ENCODE results near the gene ABHD16B. TPM values are rescaled to one million over a fixed set of nuclear protein-coding genes. Genes with fewer than 3 reads are reported as not detected.

Gene ABHD16B
- total RNA-seq, 1 donor from 2014 or later = not detected

DNA sequence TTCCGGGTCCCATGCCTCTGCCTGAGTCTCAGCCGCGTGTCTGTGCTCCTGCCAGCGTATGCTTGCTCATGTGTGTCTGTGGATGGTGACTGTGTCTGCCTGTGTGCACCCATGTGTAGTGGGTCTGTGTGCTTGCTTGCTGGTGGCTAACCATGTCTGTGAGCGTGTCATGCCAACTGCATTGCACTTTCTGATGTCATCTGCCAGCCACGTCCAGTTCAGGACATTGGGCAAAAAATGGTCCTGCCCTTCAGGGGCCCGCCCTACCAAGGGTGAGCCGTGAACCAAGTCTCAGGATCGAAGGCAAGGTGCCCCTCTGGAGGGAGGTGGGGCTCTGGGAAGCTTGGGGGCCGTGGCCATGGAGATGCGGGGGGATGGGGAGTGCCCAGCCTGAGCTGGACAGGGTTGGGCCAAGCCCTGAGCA, 20.9 kb upstream of the ABHD16B start:
- H3K36me3 ChIP-seq = no peaks in the 10 kb centered on the region
- no peak overlapping the region for H3K4me3 ChIP-seq
- no peak for DNase-seq (ENCODE audit: low spot score in 2 of 2)
- TF ChIP-seq, protein P1, sequence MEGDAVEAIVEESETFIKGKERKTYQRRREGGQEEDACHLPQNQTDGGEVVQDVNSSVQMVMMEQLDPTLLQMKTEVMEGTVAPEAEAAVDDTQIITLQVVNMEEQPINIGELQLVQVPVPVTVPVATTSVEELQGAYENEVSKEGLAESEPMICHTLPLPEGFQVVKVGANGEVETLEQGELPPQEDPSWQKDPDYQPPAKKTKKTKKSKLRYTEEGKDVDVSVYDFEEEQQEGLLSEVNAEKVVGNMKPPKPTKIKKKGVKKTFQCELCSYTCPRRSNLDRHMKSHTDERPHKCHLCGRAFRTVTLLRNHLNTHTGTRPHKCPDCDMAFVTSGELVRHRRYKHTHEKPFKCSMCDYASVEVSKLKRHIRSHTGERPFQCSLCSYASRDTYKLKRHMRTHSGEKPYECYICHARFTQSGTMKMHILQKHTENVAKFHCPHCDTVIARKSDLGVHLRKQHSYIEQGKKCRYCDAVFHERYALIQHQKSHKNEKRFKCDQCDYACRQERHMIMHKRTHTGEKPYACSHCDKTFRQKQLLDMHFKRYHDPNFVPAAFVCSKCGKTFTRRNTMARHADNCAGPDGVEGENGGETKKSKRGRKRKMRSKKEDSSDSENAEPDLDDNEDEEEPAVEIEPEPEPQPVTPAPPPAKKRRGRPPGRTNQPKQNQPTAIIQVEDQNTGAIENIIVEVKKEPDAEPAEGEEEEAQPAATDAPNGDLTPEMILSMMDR (IDR thresholded peaks at IDR 0.05) = no peak
- H3K27me3 ChIP-seq = no peaks in the 10 kb centered on the region
- no peak overlapping the region for H3K27ac ChIP-seq
- H3K9me3 ChIP-seq = no peaks in the 10 kb centered on the region
- peaks cover 0 to under 1% of the 10 kb centered on the region in 2 donors for H3K4me1 ChIP-seq
- intact Hi-C loops (cut with DNase I) = no loop called here

DNA sequence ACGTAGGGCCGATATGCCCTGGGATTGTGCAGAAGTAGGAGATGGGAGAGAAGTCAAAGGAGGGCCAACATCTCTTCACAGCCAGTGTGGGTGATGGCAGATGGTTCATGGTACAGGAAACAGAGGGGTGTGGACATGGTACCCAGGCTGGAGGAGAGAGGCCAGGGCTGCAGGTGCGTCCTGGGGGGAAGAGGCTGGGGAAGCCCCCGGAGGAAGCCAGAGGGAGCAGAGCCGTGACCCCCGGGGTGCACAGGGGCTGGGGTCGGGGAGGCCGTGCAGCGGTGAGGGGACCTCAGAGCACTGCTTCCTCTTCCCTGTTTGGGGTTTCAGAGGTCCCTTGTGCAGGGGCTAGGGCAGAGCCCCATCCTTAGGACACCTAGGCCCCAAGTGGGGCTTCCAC, 19.0 kb upstream of the ABHD16B start:
- Histone ChIP-seq H3K4me1 (peaks cover 0 to 8% of the 10 kb centered on the region in 2 donors), H3K36me3 (no peaks in the 10 kb centered on the region), H3K4me3 (no peak overlapping the region), H3K27me3 (peaks cover under 1% of the 10 kb centered on the region), H3K9me3 (no peaks in the 10 kb centered on the region), H3K27ac (no peak overlapping the region)
- TF ChIP-seq, protein P1 (IDR thresholded peaks at IDR 0.05) = no peak
- intact Hi-C loops (cut with DNase I) = no loop called here
- no peak for DNase-seq (ENCODE audit: low spot score in 2 of 2)

DNA sequence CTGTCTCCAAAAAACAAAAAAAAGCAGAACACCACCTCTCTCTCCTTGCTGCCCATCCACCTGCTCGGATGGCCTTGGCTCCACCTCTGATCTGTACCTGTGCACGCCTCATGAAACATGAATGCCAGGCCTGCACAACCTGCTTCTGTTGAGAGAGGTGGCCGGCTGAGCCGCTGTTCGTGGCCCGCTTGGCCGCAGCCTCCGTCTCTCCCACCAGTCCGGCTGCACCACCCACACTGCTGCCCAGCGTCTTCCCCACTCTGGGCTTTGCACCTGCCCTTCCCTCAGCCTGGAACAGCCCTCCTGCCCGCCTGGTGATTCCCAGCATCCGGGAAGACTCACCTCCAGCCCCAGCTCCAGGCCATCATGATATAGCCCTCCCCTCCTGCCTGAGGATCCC, 18.1 kb upstream of the ABHD16B start:
- Histone ChIP-seq H3K36me3 (no peaks in the 10 kb centered on the region), H3K27me3 (peaks cover 3% of the 10 kb centered on the region), H3K9me3 (no peaks in the 10 kb centered on the region), H3K4me1 (peaks cover 0 to 8% of the 10 kb centered on the region in 2 donors), H3K27ac (no peak overlapping the region), H3K4me3 (no peak overlapping the region)
- intact Hi-C loops (cut with DNase I) = no loop called here
- no peak for DNase-seq (ENCODE audit: low spot score in 2 of 2)
- TF ChIP-seq, protein P1 (IDR thresholded peaks at IDR 0.05) = no peak

DNA sequence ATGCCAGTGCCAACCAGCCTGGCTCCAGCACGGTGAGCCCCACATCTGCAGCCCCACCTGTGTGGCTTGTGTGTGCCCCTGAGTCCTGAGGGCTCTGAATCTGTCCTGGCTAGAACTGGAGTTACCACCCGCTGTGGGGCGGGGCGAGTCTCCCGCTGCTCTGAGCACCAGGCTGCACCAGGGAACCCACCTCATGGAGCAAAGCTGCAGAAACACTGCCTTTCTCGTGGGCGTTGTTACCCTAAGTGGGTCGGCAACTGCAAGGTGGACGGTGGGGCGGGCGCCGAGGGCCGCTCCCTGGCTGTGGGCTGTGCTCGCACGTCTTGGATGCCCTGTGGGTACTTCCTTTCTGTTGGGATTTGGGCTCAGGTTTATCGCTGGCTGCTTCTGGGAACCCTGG, 17.5 kb upstream of the ABHD16B start:
- H3K27ac ChIP-seq = no peak overlapping the region
- no peak overlapping the region for H3K4me3 ChIP-seq
- H3K27me3 ChIP-seq = peaks cover 3% of the 10 kb centered on the region
- DNase-seq (ENCODE audit: low spot score in 2 of 2) = no peak
- intact Hi-C loops (cut with DNase I) = no loop called here
- no peaks in the 10 kb centered on the region for H3K36me3 ChIP-seq
- TF ChIP-seq, protein P1 (IDR thresholded peaks at IDR 0.05) = no peak
- H3K9me3 ChIP-seq = no peaks in the 10 kb centered on the region
- H3K4me1 ChIP-seq = peaks cover 0 to 8% of the 10 kb centered on the region in 2 donors

DNA sequence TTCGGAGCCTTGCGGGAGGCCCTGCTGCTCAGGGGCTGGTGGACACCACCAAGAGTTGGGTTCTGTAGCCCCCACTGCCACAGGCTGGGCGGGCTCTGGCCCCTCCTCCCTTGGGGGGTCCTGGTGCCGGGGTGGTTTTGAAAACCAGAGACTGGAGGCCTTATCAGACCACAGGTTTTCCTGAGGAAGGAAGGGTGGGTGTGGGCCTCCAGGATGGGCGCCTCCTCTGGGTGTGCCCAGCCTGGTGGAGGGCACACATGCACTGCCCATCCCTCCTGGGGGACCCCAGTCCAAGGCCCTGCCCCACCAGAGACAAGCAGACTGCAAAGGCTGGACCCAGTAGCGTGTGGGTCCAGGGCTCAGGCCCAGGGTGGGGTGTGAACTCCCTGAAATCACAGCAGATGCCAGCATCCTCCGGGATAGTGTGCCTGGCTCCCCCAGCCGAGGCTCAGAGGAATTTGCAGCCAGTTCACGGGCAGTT, 16.7 kb upstream of the ABHD16B start:
- TF ChIP-seq, protein P1 (IDR thresholded peaks at IDR 0.05) = no peak
- Histone ChIP-seq H3K27me3 (peaks cover 3% of the 10 kb centered on the region), H3K27ac (no peak overlapping the region), H3K4me1 (peaks cover 0 to 8% of the 10 kb centered on the region in 2 donors), H3K4me3 (no peak overlapping the region), H3K9me3 (no peaks in the 10 kb centered on the region), H3K36me3 (no peaks in the 10 kb centered on the region)
- no peak for DNase-seq (ENCODE audit: low spot score in 2 of 2)
- intact Hi-C loops (cut with DNase I) = no loop called here
